SU-DHL-6 (cell line): Measurements from ENCODE around the gene OBI1.

Experiments used
- H2AFZ ChIP-seq: fragments of 200-600 bp; sonication (generic); 2 replicates; pipeline ENCODE4 v1.6.1; 2014; ENCODE audit warnings: low read depth, mild to moderate bottlenecking, moderate library complexity, mixed read lengths, antibody characterized with exemption, low read length; ENCODE audit not compliant: severe bottlenecking
- H3F3A ChIP-seq: fragments of 200-600 bp; shearing (Covaris generic); 2 replicates; pipeline ENCODE4 v1.6.0; 2016; ENCODE audit warnings: antibody characterized with exemption, mild to moderate bottlenecking; ENCODE audit not compliant: insufficient read depth
- H3K27ac ChIP-seq: fragments of 200-600 bp; sonication (generic); 2 replicates; pipeline ENCODE4 v1.5.1; 2016; ENCODE audit warnings: low read depth, mild to moderate bottlenecking, low read length, moderate library complexity, mixed read lengths
- H3K27me3 ChIP-seq: fragments of 200-600 bp; sonication (generic), shearing (Covaris generic); 2 replicates; pipeline ENCODE4 v1.6.0; 2014; ENCODE audit warnings: mild to moderate bottlenecking, low read length
- H3K36me3 ChIP-seq: fragments of 200-600 bp; sonication (generic); 2 replicates; pipeline ENCODE4 v1.6.1; 2014; ENCODE audit warnings: mild to moderate bottlenecking, low read length, mixed read lengths
- H3K4me2 ChIP-seq: fragments of 300-600, 200-600 bp; shearing (Covaris generic), sonication (generic); 2 replicates; pipeline ENCODE4 v1.6.0; 2014; ENCODE audit warnings: low read length, low read depth, mild to moderate bottlenecking; ENCODE audit not compliant: poor library complexity, severe bottlenecking
- H3K4me3 ChIP-seq: fragments of 200-600 bp; sonication (generic); 2 replicates; pipeline ENCODE4 v1.5.1; 2014; ENCODE audit warnings: antibody characterized with exemption, low read length, mild to moderate bottlenecking, mixed read lengths; ENCODE audit not compliant: insufficient read depth, poor library complexity, severe bottlenecking
- H3K79me2 ChIP-seq: fragments of 200-600 bp; sonication (generic); 2 replicates; pipeline ENCODE4 v1.6.1; 2014; ENCODE audit warnings: mild to moderate bottlenecking, low read length, moderate library complexity; ENCODE audit not compliant: insufficient read depth
- H3K9ac ChIP-seq: fragments of 200-600 bp; sonication (generic); 2 replicates; pipeline ENCODE4 v1.7.0; 2014; ENCODE audit warnings: mild to moderate bottlenecking, low read length
- H3K9me2 ChIP-seq: fragments of 200-600 bp; sonication (generic); replicated peaks from 2 replicates; pipeline ENCODE4 v1.6.1; 2014; ENCODE audit warnings: low read length; ENCODE audit not compliant: insufficient read depth
- H3K9me3 ChIP-seq: fragments of 200-600 bp; sonication (generic); 2 replicates; pipeline ENCODE4 v1.6.1; 2014; ENCODE audit warnings: low read length, mixed read lengths; ENCODE audit not compliant: insufficient read depth
- H4K20me1 ChIP-seq: fragments of 200-600 bp; sonication (generic); 2 replicates; pipeline ENCODE4 v1.6.1; 2014; ENCODE audit warnings: low read depth, mild to moderate bottlenecking, antibody characterized with exemption, low read length, moderate library complexity, mixed read lengths
- EZH2phosphoT487 ChIP-seq: fragments of 200-600 bp; sonication (generic), shearing (Covaris generic); conservative IDR thresholded peaks from 2 replicates; pipeline ENCODE4 v1.6.1; 2018; ENCODE audit warnings: mild to moderate bottlenecking, antibody characterized with exemption, low read length, moderate library complexity, mixed read lengths
- TF ChIP-seq, protein P1 (sequence below): fragments of 200-600 bp; sonication (generic); IDR thresholded peaks from one replicate; pipeline ENCODE4 v1.5.1; 2017; ENCODE audit warnings: antibody characterized with exemption, mild to moderate bottlenecking, low read length, moderate library complexity; ENCODE audit not compliant: insufficient read depth, poor library complexity, severe bottlenecking

Gene OBI1

DNA sequence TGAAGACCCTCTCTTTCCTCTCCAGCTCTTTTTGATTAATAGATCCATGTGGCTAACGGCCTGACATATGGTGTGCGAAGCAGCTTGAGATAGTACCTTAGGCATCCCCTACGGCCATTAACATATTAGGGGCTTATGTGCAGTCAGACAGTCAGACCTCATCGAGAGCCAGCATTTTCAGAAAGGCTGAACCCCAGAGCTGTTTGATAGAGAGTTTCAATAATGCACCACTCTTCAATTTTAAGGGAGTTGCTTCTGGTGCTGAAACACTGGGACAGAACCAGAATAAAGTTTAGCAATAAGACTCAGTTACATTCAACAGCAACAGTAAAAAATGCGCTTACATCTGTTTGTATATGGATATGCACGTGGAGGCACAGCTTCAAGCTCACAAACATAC lies 66.4 kb downstream of the OBI1 start:
- Histone ChIP-seq H3K27me3 (no peaks in the 10 kb centered on the region), H3K9ac (no peak overlapping the region), H4K20me1 (no peaks in the 10 kb centered on the region), H3K79me2 (no peaks in the 10 kb centered on the region), H3K9me3 (no peaks in the 10 kb centered on the region), H3K9me2 (no peaks in the 10 kb centered on the region), H3K36me3 (no peaks in the 10 kb centered on the region), H3K27ac (no peak overlapping the region), H3F3A (no peaks in the 10 kb centered on the region), H2AFZ (no peak overlapping the region), H3K4me2 (no peak overlapping the region), H3K4me3 (no peak overlapping the region)
- TF ChIP-seq, protein P1, sequence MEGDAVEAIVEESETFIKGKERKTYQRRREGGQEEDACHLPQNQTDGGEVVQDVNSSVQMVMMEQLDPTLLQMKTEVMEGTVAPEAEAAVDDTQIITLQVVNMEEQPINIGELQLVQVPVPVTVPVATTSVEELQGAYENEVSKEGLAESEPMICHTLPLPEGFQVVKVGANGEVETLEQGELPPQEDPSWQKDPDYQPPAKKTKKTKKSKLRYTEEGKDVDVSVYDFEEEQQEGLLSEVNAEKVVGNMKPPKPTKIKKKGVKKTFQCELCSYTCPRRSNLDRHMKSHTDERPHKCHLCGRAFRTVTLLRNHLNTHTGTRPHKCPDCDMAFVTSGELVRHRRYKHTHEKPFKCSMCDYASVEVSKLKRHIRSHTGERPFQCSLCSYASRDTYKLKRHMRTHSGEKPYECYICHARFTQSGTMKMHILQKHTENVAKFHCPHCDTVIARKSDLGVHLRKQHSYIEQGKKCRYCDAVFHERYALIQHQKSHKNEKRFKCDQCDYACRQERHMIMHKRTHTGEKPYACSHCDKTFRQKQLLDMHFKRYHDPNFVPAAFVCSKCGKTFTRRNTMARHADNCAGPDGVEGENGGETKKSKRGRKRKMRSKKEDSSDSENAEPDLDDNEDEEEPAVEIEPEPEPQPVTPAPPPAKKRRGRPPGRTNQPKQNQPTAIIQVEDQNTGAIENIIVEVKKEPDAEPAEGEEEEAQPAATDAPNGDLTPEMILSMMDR: no peak
- TF ChIP-seq EZH2phosphoT487: no peak

- Histone ChIP-seq H3K27ac (no peak overlapping the region), H3K27me3 (no peaks in the 10 kb centered on the region), H3K9me2 (no peaks in the 10 kb centered on the region), H3F3A (no peaks in the 10 kb centered on the region), H3K9me3 (no peaks in the 10 kb centered on the region), H3K4me2 (no peak overlapping the region), H3K36me3 (no peaks in the 10 kb centered on the region), H2AFZ (no peak overlapping the region), H3K9ac (no peak overlapping the region), H3K4me3 (no peak overlapping the region), H3K79me2 (no peaks in the 10 kb centered on the region), H4K20me1 (no peaks in the 10 kb centered on the region)
- TF ChIP-seq, protein P1: no peak
- no peak for TF ChIP-seq EZH2phosphoT487
Measured at GRCh38 chr13:78589206-78589605, 69.7 kb downstream of the OBI1 start.

GRCh38 chr13:78587395-78587794 lies 71.6 kb downstream of the OBI1 start:
- Histone ChIP-seq H3K36me3 (no peaks in the 10 kb centered on the region), H3K4me2 (no peak overlapping the region), H3K4me3 (no peak overlapping the region), H3K9me2 (no peaks in the 10 kb centered on the region), H3K9me3 (no peaks in the 10 kb centered on the region), H3F3A (no peaks in the 10 kb centered on the region), H3K79me2 (no peaks in the 10 kb centered on the region), H3K27me3 (no peaks in the 10 kb centered on the region), H4K20me1 (no peaks in the 10 kb centered on the region), H3K9ac (no peak overlapping the region), H2AFZ (no peak overlapping the region), H3K27ac (no peak overlapping the region)
- TF ChIP-seq EZH2phosphoT487: no peak

GRCh38 chr13:78586706-78587105 lies 72.2 kb downstream of the OBI1 start:
- Histone ChIP-seq H3K9me3 (no peaks in the 10 kb centered on the region), H3K79me2 (no peaks in the 10 kb centered on the region), H3K4me3 (no peak overlapping the region), H3F3A (no peaks in the 10 kb centered on the region), H3K4me2 (no peak overlapping the region), H3K27ac (no peak overlapping the region), H4K20me1 (no peaks in the 10 kb centered on the region), H2AFZ (no peak overlapping the region), H3K27me3 (no peaks in the 10 kb centered on the region), H3K36me3 (no peaks in the 10 kb centered on the region), H3K9me2 (no peaks in the 10 kb centered on the region), H3K9ac (no peak overlapping the region)
- no peak for TF ChIP-seq EZH2phosphoT487
- TF ChIP-seq, protein P1: peak; percentile 10
